CD4-positive, alpha-beta T cell treated with Interleukin-6 for 4 hours (primary cell): ENCODE data around the gene HAT1.

Experiments used
- DNase-seq: peaks from one replicate; pipeline ENCODE4 v3.0.0-alpha.2; 2020; ENCODE audit warnings: mixed read lengths

HAT1 gene

DNA sequence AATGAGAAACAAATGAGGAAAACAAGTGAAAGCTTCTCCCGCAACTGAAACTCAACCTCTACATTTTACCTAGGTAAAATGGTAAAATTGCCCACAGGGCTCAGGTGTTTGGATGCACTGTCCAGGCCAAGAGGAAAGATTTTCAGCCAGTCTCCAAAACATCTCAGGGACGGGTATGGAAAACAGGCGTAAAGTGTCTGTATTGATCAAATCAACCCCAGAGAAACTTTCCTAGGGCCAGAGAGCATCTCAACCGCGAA, 361 bp upstream of the HAT1 start:
- no peak for DNase-seq

DNA sequence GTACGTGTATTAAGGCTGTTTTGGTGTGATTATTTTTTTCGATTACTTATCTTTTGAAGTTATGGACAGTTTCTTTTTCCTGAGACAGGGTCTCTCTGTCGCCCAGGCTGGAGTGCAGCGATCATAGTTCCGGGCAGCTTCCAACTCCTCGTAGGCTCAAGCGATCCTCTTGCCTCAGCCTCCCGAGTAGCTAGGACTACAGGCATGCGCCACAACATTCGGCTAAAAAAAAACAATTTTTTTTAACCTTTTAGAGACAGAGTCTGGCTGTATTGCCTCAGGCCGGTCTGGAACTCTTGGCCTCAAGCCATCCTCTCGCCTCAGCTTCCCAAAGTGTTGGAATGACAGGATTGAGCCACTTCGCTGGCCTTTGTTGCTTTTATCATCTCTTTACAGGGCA, 945 bp downstream of the HAT1 start:
- no peak for DNase-seq

DNA sequence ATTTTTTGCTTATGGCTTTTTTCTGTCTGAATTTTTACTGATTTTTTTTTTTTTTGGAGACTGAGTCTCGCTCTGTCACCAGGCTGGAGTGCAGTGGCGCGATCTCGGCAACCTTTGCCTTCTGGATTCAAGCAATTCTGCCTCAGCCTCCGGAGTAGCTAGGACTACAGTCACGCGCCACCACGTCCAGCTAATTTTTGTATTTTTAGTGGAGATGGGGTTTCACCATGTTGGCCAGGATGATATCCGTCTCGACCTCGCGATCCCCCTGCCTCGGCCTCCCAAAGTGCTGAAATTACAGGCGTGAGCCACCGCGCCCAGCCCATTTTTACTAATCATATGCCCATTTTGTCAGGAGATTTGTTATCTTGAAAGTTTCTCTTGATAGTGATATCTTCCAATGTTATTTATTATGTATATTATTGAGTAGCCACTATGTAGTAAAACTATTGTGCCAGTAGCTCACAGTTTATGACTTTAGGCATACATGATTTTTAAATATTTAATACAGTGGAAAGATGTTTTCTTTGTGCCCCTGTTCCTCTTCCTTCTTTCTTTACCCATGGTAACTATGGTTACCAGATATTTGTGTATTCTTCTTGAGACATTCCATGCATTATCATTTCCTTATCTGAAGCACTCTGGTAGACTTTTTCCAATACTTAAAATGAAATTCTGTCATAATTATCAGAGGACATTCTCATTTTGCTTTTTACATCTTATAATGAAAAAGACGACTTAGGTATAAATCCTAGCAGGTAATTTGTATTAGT, 2.1 kb downstream of the HAT1 start:
- DNase-seq: no peak

DNA sequence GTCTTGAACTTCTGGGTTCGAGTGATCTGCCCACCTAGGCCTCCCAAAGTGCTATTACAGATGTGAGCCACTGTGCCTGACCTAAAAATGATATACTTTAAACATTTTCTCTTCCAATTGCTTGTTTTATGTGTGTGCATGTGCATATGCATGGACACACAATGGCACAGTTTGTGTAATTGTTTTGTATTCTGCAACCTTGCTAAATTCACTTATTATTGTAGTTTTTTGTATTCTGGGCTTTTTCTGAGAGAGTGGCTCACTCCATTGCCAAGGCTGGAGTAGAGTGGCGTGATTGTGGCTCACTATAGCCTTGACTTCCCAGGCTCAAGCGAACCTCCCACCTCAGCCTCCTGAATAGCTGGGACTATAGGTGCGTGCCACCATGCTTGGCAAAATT, 8.1 kb downstream of the HAT1 start:
- DNase-seq: no peak

DNA sequence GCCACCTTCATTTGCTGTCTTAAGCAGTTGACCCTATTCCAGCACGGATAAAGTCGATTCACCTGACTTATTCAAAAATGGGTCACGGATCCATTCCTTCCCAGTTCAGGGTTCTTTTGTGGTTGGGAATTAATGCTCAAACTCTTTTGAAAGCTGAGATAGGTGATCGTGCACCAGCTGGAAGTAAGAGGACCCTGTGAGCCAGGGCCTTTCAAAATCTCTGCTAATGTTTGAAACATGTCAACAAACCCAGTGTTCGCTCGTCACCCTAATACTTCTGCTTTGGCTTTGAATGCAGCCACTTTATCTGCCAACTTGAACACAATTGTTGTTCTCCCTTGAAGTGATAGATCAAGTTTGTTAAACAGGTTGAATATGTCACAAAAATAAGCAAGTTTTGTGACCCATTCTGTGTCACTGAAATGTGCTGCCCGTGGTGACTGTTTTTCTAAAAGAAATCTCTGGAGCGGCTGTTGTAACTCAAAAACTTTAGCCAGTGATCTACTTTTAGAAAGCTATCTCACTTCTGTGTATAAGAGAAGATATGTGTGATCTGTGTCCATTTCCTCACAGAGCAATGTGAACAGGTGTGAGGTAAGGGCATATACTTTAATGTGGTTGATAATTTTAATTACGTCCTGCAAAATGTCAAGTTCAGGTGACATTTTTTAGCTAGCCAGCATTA, 16.9 kb downstream of the HAT1 start:
- DNase-seq: no peak

DNA sequence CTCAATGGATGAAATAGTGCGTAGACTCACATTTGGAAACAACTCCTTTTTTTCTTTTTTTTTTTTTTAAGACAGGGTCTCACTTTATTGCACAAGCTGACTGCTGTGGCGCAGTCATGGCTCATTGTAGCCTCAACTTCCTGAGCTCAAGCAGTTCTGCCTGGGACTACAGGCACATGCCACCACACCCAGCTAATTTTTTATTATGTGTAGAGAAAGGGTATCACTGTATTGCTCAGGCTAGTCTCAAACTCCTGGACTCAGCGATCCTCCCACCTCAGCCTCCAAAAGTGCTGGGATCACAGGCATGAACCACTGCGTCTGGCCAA, 17.4 kb downstream of the HAT1 start:
- DNase-seq: no peak

DNA sequence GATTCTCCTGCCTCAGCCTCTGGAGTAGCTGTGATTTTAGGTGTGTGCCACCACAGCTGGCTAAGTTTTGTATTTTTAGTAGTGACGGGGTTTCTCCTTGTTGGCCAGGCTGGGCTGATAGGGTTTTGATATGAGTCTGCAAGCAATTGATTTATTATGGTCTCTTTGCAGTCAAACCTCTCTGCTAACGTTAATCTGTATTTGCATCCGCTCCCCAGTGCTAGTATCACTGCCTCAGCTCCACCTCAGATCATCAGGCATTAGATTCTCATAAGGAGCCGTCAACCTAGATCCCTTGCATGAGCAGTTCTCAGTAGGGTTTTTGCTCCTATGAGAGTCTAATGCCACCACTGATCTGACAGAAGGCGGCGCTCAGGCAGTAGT, 19.0 kb downstream of the HAT1 start:
- DNase-seq: no peak

DNA sequence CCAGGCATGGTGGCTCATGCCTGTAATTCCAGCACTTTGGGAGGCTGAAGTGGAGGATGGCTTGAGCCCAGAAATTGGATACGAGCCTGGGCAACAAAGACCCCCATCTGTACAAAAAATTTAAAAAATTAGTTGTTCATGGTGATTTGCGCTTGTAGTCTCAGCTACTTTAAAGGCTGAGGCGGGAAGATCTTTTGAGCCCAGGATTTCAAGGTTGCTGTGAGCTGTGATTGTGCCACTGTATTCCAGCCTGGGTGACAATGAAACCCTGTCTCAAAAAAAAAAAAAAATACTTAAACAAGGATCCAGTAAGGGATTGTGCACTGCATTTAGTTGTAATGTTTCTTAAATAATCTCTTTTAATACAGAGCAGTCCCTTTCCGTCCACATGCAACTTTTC, 21.6 kb downstream of the HAT1 start:
- DNase-seq: no peak

DNA sequence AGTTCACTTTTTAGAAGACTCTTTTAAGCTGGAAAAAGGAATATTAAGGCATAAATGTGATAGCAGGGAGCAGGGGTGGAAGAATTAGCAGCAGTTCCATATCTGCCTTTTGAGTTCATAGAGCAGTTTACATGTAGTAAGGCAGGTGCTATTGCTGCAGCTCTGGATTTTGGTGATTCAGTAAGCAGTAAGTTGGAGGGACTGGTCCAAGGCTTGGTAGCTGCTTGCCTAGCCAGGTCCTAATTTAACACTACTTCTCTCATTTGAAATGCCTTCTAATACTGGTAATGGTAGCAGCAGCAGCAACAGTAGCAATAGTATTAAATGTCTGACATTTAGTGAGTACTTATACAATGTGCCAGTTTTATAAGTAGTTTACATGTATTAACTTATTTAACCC, 30.0 kb downstream of the HAT1 start:
- DNase-seq: no peak

DNA sequence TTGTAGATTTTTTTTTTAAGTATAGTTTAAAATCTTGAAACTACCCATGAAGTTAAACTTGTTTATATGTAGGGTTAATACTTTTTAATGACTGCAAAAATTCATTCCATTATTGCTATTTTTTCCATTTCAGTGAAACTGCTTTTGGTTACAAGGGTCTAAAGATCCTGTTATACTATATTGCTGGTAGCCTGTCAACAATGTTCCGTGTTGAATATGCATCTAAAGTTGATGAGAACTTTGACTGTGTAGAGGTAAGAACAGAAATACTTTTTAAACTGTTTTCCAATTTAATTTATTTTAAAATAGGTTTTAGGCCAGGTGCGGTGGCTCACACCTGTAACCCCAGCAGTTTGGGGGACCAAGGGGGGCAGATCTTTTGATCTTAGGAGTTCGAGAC, 30.5 kb downstream of the HAT1 start:
- DNase-seq: no peak

DNA sequence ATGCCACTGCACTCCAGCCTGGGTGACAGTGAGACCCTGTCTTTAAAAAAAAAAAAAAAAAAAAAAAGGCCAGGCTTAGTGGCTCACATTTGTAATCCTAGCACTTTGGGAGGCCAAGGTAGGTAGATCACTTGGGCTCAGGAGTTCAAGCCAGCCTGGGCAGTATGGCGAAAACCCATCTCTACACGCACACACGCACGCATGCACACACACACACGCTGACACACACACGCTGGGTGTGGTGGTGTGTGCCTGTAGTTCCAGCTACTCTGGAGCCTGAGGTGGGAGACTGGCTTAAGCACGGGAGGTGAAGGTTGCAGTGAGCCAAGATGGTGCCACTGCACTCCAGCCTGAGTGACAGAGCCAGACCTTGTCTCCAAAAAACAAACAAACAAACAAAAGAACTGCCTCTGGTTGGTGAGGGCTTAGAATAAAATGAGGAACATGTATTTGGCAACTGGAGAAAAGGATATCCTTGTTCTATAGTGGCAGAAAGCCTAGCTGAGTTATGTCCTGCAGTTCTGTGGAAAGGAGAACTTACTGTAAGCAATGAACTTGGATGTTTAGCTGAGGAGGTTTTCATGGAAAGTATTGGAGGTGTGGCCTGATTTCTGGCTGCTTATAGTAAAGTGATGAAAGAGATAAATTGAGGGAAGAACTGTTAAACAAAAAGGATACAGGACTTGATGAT, 34.0 kb downstream of the HAT1 start:
- no peak for DNase-seq

DNA sequence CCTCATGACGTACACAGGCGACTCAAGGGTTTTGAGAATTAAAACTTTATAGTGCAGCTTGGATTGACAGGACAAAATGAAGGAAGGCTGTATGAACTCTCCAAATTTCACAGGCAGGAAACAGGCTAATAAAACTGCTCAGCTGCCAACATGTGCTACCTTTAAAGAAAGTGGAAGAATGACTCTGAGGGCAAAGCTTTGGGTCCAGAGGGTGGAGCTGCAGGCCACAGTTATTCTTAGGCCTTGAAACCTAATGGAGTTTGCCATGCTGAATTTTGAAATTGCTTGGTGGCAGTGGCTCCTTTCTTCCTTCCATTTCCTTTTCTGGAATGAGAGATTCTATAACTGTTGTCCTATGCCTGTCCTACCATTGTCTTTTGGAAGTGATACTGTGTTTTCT, 34.8 kb downstream of the HAT1 start:
- peak; percentile 12 for DNase-seq

DNA sequence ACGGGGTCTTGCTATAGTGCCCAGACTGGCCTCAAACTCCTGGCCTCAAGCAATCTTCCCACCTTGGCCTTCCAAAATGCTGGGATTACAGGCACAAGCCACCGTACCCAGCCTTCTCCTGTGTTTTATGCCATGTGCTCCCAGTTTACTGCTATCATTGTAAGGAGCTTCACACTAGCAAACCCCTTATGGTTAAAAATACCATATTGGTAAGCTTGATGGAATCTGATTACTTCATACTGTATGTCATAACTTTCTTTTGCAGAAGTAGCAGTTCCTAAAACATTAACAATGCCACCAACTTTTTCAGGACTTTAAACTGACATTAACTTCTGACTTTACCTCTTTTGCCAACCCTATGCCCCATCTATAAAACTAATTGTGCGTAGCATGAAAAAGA, 36.2 kb downstream of the HAT1 start:
- no peak for DNase-seq

DNA sequence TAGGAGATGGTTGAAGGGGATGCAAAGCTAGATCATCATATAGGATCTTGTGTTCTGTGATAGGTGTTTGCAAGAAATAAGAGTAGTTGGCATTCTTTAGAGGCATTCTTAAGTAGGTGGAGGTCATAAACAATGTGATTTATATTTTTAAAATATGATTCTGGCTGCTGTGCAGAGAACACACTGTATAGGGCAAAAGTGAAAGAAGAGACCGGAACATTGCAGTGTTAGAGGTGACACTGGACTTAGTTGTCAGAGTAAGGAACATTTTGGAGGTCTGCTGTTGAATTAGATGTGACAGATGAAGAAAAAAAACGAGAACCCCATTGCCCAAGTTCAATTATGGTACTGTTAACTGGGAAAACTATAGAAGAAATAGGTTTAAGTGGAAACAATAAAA, 37.7 kb downstream of the HAT1 start:
- DNase-seq: no peak

DNA sequence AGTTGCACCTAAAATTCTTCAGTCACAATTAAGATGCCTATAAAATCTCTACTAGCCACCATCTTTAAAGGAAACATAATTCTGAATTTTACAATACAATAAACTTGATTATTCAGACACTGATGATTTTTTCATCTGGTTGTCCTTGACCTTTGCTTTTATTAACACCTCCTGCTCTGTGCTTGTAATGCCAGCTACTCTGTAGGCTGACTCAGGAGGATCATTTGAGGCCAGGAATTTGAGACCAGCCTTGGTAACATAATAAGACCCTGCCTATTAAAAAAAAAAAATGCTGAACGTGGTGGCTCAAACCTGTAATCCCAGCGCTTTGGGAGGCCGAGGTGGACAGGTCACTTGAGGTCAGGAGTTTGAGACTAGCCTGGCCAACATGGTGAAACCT, 38.3 kb downstream of the HAT1 start:
- DNase-seq: no peak

DNA sequence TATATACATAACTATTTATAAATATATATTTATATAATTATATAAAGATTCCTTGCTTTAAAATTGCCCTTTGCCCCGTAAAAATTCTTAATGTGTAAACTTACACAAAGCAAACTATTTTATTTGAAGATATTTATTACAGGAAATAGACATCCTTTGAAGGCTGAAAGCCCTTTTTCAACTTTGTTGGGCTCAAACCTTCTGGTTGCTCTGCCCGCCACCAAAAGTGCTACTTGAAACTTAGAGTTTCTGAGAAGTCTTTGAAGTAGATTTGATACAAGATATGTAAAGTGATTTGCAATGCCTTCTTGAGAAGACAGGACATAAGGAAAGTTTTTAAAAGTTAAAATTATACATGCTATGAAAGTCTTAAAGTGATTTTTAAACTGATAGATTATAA, 40.9 kb downstream of the HAT1 start:
- DNase-seq: no peak

DNA sequence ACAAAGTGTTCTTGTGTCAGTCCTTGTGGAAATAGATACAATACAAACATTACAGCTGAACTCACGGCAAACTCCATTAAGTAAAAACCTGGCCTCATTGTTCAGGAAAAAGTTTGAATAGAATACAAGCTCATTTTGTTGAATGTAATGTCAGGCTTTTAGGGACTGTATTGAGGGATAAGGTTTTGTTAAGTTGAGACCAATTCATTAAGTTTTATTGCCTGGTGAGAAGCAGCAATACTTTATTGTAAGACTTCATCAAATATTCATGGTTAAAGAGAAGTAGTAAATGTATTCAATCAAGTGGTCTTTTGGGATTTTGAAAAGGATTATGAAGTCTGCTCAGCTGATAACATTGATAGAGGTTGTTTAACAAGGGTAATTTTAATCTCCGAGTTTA, 42.0 kb downstream of the HAT1 start:
- no peak for DNase-seq

DNA sequence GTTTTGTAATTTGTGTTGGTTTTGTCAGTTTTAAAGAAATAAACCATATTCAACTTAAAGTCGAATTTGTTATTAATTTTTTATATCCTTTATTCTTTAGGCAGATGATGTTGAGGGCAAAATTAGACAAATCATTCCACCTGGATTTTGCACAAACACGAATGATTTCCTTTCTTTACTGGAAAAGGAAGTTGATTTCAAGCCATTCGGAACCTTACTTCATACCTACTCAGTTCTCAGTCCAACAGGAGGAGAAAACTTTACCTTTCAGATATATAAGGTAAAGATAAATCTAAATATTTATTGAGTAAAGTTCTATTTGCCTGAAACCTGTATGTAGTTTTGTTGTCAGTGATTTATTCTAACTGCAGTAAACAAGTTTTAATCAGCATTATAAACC, 43.0 kb downstream of the HAT1 start:
- DNase-seq: no peak

DNA sequence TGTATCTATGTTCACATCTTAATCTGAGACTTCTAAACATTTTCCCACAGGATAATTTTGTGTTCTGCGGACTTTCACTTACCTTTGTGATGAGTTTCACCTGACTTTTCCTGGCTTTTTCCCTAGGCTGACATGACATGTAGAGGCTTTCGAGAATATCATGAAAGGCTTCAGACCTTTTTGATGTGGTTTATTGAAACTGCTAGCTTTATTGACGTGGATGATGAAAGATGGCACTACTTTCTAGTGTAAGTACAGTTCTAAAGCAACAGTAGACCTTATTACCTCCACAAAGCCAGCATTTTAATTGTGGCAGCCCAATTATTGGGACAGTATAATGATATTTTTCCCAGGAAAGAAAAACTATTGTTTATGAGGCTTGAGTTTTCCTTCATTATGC, 43.4 kb downstream of the HAT1 start:
- no peak for DNase-seq

DNA sequence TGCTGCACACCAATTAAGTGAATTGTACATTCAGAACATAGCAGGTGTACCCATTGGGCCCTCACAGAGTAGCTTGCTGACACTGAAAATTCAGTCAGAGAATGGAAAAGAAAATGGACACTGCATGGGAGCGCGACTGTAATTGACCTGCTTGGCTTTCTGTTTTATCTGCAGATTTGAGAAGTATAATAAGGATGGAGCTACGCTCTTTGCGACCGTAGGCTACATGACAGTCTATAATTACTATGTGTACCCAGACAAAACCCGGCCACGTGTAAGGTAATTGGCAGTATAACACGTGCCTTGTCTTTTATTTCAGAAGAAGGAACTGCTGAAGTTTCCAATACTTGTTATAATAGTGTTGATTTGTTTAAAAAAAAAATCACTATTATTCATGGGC, 44.0 kb downstream of the HAT1 start:
- no peak for DNase-seq

DNA sequence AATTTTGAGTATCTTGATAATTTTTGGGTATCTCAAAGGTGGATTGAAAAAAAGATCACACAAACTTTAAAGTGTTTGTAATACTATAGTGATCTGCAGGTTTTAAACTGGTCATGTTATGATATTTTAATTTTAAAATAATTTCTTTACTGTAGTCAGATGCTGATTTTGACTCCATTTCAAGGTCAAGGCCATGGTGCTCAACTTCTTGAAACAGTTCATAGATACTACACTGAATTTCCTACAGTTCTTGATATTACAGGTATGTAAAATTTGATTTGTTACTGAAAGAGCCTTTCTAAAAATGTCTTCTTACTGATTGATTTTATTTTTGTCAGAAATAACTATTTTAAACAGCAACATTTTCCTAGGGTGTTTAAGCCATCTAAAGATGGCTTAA, 44.4 kb downstream of the HAT1 start:
- DNase-seq: no peak

DNA sequence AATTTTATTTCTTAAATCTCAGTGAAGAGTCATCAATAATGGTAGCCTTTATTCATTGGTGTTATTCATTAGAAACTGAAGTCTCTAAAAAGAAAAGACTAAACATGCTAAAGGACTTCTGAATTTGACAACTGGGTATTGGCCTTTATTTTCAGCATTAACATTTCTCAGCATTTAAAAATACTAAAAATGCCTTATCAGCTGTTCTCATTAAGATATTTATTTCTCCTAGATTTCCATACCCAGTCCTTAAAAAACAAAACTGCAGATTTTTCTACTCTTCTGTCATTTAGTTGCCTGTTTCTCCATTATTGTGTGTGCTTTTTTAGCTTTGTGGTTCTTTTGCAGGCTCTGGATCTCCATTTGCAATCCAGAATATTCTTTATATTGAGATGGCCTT, 46.2 kb downstream of the HAT1 start:
- DNase-seq: no peak

DNA sequence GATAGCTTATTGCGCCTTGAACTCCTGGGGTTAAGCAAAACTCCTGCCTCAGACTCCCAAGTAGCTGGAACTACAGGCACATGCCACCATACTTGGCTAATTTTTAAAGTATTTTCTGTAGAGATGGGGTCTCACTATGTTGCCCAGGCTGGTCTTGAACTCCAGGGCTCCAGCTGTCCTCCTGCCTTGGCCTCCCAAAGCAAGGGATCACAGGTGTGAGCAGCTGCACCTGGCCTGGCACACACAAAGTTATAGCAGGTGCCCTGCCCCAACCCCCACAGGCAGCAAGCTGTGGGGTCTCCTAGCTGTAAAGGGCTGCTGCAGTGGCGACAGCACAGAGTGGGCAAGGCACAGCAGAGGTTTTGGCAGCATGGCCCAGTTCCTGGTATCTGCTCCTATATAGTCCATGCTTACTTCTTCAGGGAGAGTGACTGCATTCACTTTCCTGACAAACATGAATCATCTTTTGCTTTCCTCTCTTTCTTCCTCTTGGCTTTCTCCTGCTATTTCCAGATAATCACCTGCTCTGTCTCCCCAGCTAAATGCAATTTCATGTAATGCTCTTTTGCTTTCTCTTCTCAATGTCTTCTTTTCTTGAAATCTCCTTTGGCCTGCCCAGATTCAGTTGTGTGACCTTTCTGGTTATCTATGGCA, 50.2 kb downstream of the HAT1 start:
- DNase-seq: no peak

DNA sequence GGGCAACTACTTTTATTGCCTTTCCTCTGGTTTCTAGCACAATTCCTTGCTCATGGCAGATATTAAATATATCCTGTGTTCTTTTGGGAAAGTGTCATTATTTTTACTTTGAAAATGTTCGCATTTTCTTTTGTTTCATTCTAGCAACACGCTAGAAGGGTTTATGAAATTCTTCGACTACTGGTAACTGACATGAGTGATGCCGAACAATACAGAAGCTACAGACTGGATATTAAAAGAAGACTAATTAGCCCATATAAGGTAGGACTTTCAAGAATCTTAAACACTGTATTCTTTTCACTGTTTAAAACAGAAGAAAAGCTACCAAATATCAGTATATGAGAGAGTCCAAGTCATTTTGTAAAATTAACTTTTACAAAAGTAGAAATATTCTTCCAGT, 56.8 kb downstream of the HAT1 start:
- no peak for DNase-seq
